MM.1S (cell line): ENCODE measurements around the gene MAB21L4.

ENCODE experiments used
- DNase-seq: peaks from one replicate; pipeline ENCODE4 v3.0.0-alpha.2; 2015
- H2AFZ ChIP-seq: fragments of 300-600 bp; sonication (generic); 2 replicates; pipeline ENCODE4 v1.6.0; 2016; ENCODE audit warnings: antibody characterized with exemption, low read length
- H3F3A ChIP-seq: fragments of 300-600 bp; sonication (generic); 2 replicates; pipeline ENCODE4 v1.6.1; 2016; ENCODE audit warnings: mild to moderate bottlenecking, antibody characterized with exemption, low read length, moderate library complexity, mixed read lengths; ENCODE audit not compliant: insufficient read depth
- H3K27ac ChIP-seq: fragments of 300-600 bp; sonication (generic); 2 replicates; pipeline ENCODE4 v1.5.1; 2016; ENCODE audit warnings: mild to moderate bottlenecking, low read length
- H3K27me3 ChIP-seq: fragments of 300-600 bp; sonication (generic); replicated peaks from 2 replicates; pipeline ENCODE4 v1.6.0; 2016; ENCODE audit warnings: low read length; ENCODE audit not compliant: insufficient read depth
- H3K36me3 ChIP-seq: fragments of 300-600 bp; sonication (generic); replicated peaks from 2 replicates; pipeline ENCODE4 v1.6.1; 2016; ENCODE audit warnings: mild to moderate bottlenecking, low read length, mixed read lengths; ENCODE audit not compliant: insufficient read depth
- H3K4me1 ChIP-seq: fragments of 300-600 bp; sonication (generic); 2 replicates; pipeline ENCODE4 v1.6.1; 2016; ENCODE audit warnings: low read length, mixed read lengths
- H3K4me2 ChIP-seq: fragments of 300-600 bp; sonication (generic); 2 replicates; pipeline ENCODE4 v1.6.0; 2016; ENCODE audit warnings: low read depth, low read length
- H3K4me3 ChIP-seq: fragments of 300-600 bp; sonication (generic); 2 replicates; pipeline ENCODE4 v1.5.1; 2016; ENCODE audit warnings: low read length, mixed read lengths
- H3K79me2 ChIP-seq: fragments of 300-600 bp; sonication (generic); 2 replicates; pipeline ENCODE4 v1.6.1; 2016; ENCODE audit warnings: mixed run types, low read length, mixed read lengths
- H3K9ac ChIP-seq: fragments of 300-600 bp; sonication (generic); 2 replicates; pipeline ENCODE4 v1.6.1; 2016; ENCODE audit warnings: low read length, mixed read lengths
- H3K9me2 ChIP-seq: fragments of 300-600 bp; sonication (generic); replicated peaks from 2 replicates; pipeline ENCODE4 v1.6.1; 2016; ENCODE audit warnings: mild to moderate bottlenecking, low read length, mixed read lengths; ENCODE audit not compliant: insufficient read depth
- H3K9me3 ChIP-seq: fragments of 300-600 bp; sonication (generic); replicated peaks from 2 replicates; pipeline ENCODE4 v1.6.1; 2016; ENCODE audit warnings: mild to moderate bottlenecking, low read length, mixed read lengths; ENCODE audit not compliant: insufficient read depth
- H4K20me1 ChIP-seq: fragments of 300-600 bp; sonication (generic); 2 replicates; pipeline ENCODE4 v1.6.1; 2016; ENCODE audit warnings: mild to moderate bottlenecking, low read length, moderate library complexity, mixed read lengths; ENCODE audit not compliant: insufficient read depth
- EZH2 ChIP-seq: fragments of 300-600 bp; sonication (generic); optimal IDR thresholded peaks from 2 replicates; pipeline ENCODE3; 2017; ENCODE audit warnings: low read depth, mild to moderate bottlenecking, antibody characterized with exemption, low read length, mixed read lengths
- EZH2phosphoT487 ChIP-seq: fragments of 300-600 bp; sonication (generic); IDR thresholded peaks from 2 replicates; pipeline ENCODE4 v1.6.1; 2018; ENCODE audit warnings: antibody characterized with exemption, low read length
- TF ChIP-seq, protein P1 (sequence below): fragments of 300-600 bp; sonication (generic); IDR thresholded peaks from 2 replicates; pipeline ENCODE4 v1.5.1; 2016; ENCODE audit warnings: antibody characterized with exemption, low read length, mixed read lengths

MAB21L4 gene

DNA sequence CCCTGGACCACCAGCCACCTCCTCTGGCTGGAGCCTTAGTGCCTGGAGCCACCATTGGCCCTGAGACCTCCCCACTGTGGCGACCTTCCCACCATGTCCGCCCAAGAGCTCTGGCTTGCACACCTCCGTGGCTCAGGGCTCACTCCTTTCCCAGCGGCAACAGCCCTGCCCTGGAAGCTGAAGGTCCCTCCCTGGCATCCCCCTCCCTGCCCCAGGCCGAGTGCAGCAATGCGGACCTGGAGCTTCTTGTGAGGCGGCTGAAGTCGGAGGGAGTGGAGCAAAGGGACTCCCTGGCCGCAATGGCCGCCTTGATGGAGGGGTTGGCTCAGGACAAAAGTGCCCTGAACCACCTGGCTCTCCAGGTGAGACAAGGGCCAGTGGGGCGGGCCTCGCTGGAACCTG is 38.7 kb upstream of the MAB21L4 start:
- no peaks in the 10 kb centered on the region for H3F3A ChIP-seq

DNA sequence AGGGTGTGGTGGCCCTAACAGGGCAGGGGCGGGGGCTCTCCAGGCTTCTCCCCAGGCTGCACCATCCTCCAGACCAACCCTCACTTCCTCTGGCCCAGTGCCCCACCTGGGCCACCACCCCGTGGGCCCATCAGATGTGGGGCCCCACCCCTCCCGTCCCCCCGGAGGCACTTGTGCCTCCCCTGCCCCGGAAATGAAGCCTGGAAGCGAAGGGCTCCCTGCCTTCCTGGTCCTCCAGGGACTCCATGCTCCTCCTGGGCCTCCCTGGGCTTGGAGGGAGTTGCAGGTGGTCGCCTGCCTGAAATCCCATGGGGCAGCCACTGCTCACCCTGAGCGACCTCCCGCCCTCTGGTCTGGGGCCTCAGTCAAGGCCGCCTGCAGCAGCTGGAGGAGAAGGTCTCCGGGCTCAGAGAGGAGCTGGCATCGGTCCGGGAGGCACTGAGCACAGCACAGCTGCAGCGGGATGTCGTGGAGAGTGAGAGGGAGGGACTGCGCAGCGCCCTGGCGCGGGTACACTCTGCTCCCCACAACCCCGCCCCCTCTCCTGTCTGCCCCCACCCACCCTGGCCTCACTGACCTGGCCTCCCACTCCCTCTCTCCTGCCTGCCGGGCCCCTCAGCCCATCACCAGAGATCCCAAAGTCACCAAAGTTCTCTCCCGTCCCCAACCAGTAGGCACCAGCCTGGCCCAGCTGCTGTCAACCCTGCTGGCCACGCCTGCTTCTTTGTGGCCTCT is 38.2 kb upstream of the MAB21L4 start:
- H3F3A ChIP-seq: no peaks in the 10 kb centered on the region
- H3K9me2 ChIP-seq: no peaks in the 10 kb centered on the region
- H3K4me3 ChIP-seq: no peak overlapping the region
- H4K20me1 ChIP-seq: no peaks in the 10 kb centered on the region
- H3K36me3 ChIP-seq: no peaks in the 10 kb centered on the region
- no peaks in the 10 kb centered on the region for H3K4me1 ChIP-seq
- H3K9ac ChIP-seq: no peak overlapping the region
- peaks cover 96% of the 10 kb centered on the region for H3K27me3 ChIP-seq
- H3K79me2 ChIP-seq: no peaks in the 10 kb centered on the region
- no peak overlapping the region for H2AFZ ChIP-seq
- H3K4me2 ChIP-seq: no peak overlapping the region
- TF ChIP-seq EZH2: no peak
- no peak for TF ChIP-seq EZH2phosphoT487
- TF ChIP-seq, protein P1, sequence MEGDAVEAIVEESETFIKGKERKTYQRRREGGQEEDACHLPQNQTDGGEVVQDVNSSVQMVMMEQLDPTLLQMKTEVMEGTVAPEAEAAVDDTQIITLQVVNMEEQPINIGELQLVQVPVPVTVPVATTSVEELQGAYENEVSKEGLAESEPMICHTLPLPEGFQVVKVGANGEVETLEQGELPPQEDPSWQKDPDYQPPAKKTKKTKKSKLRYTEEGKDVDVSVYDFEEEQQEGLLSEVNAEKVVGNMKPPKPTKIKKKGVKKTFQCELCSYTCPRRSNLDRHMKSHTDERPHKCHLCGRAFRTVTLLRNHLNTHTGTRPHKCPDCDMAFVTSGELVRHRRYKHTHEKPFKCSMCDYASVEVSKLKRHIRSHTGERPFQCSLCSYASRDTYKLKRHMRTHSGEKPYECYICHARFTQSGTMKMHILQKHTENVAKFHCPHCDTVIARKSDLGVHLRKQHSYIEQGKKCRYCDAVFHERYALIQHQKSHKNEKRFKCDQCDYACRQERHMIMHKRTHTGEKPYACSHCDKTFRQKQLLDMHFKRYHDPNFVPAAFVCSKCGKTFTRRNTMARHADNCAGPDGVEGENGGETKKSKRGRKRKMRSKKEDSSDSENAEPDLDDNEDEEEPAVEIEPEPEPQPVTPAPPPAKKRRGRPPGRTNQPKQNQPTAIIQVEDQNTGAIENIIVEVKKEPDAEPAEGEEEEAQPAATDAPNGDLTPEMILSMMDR: no peak
- DNase-seq: no peak
- no peaks in the 10 kb centered on the region for H3K9me3 ChIP-seq
- H3K27ac ChIP-seq: no peak overlapping the region

More for the DNA sequence above, 38.7 kb upstream of the MAB21L4 start:
- H3K9me2 ChIP-seq: no peaks in the 10 kb centered on the region
- DNase-seq: no peak
- peaks cover 96% of the 10 kb centered on the region for H3K27me3 ChIP-seq
- H3K4me1 ChIP-seq: no peaks in the 10 kb centered on the region
- H3K27ac ChIP-seq: no peak overlapping the region
- no peak overlapping the region for H3K4me2 ChIP-seq
- H3K4me3 ChIP-seq: no peak overlapping the region
- no peak overlapping the region for H2AFZ ChIP-seq
- H4K20me1 ChIP-seq: no peaks in the 10 kb centered on the region
- no peaks in the 10 kb centered on the region for H3K79me2 ChIP-seq
- TF ChIP-seq EZH2phosphoT487 (no peak), EZH2 (no peak)
- TF ChIP-seq, protein P1: no peak
- no peaks in the 10 kb centered on the region for H3K36me3 ChIP-seq
- no peaks in the 10 kb centered on the region for H3K9me3 ChIP-seq
- H3K9ac ChIP-seq: no peak overlapping the region

DNA sequence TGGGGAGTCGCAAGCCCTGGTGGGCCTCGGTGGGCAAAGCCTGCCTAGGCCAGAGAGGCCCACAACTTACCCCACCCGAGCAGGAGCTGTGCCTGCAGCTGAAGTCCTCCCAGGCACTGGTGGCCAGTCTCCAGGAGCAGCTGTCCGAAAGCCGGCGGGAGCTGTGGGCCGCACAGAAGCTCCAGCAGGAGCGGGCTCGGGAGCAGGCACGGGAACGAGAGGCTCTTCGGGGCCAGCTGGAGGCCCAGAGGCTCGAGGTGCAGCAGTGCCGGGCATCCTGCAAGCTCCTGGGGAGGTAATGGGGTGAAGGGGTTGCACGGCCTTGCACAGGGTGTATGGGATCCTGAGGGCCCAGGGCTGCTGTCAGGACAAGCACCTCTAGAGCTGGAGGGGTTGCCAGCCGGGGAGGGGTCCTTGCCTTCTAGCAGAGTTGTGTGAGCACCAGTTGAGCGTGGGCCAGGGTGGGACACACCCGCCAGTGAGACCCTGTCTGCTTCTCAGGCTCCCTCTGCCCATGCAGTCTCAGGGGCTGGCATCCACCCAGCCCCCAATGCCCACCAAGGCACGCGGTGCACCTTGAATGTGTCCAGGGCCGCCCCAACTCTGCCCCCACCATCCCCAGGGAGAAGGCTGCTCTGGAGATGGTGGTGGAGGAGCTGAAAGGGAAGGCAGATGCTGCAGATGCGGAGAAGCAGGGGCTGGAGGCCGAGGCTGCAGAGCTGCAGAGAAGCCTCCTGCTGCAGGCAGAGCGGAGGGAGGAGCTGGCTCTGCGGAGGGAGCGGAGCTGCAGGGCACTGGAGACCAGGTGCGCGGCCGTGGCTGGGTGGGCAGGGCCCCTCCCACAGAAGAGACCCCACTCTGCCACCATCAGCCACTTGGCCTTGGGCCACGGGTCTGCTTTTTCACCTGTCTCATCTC is 37.4 kb upstream of the MAB21L4 start:
- TF ChIP-seq, protein P1: no peak
- TF ChIP-seq EZH2phosphoT487 (no peak), EZH2 (no peak)
- H3K4me1 ChIP-seq: no peaks in the 10 kb centered on the region
- no peak for DNase-seq
- no peak overlapping the region for H3K4me3 ChIP-seq
- no peaks in the 10 kb centered on the region for H3K36me3 ChIP-seq
- H3F3A ChIP-seq: no peaks in the 10 kb centered on the region
- H3K79me2 ChIP-seq: no peaks in the 10 kb centered on the region
- H3K4me2 ChIP-seq: no peak overlapping the region
- H3K9ac ChIP-seq: no peak overlapping the region
- peaks cover 96% of the 10 kb centered on the region for H3K27me3 ChIP-seq
- H3K9me3 ChIP-seq: no peaks in the 10 kb centered on the region
- H4K20me1 ChIP-seq: no peaks in the 10 kb centered on the region
- no peaks in the 10 kb centered on the region for H3K9me2 ChIP-seq
- H3K27ac ChIP-seq: no peak overlapping the region
- no peak overlapping the region for H2AFZ ChIP-seq
